ENCODE results near the gene KHDRBS2.

DNA sequence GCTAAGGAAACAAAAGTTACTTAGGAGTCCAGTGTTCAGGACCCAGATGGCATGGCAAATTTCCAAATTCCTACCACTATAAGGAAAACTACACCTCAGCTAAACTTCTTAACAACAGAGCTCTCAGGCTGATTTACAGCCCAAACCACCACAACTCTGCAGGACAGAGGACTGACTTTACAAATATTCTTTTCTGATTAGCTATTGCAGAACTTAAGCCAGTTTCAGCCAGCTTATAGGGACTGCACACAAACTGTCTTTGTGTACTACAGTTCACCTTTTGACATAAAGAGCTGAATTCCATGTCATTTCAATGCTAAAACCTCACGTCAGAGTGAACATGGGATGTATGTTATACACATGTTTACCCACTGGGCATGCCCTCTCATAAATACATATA is 305.4 kb downstream of the KHDRBS2 start:
- TF ChIP-seq, protein P1, sequence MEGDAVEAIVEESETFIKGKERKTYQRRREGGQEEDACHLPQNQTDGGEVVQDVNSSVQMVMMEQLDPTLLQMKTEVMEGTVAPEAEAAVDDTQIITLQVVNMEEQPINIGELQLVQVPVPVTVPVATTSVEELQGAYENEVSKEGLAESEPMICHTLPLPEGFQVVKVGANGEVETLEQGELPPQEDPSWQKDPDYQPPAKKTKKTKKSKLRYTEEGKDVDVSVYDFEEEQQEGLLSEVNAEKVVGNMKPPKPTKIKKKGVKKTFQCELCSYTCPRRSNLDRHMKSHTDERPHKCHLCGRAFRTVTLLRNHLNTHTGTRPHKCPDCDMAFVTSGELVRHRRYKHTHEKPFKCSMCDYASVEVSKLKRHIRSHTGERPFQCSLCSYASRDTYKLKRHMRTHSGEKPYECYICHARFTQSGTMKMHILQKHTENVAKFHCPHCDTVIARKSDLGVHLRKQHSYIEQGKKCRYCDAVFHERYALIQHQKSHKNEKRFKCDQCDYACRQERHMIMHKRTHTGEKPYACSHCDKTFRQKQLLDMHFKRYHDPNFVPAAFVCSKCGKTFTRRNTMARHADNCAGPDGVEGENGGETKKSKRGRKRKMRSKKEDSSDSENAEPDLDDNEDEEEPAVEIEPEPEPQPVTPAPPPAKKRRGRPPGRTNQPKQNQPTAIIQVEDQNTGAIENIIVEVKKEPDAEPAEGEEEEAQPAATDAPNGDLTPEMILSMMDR (IDR thresholded peaks at IDR 0.05): no peak
- TF ChIP-seq POLR2A (IDR thresholded peaks at IDR 0.05): no peak
